GM12892 (cell line): ENCODE results near the gene ZNF638.

Source experiments
- DNase-seq: peaks from one replicate; pipeline ENCODE4 v3.0.0; 2011; ENCODE audit not compliant: insufficient read length
- FAIRE-seq: peaks from 2 replicates; lab custom pipeline; 2011; peaks lifted over from hg19 to GRCh38; lab: Jason Lieb, UNC
- POLR2A ChIP-seq: IDR thresholded peaks from 2 replicates; pipeline ENCODE4 v1.6.1; 2011; ENCODE audit warnings: low read depth, low read length, control low read depth
- POLR2AphosphoS5 ChIP-seq: IDR thresholded peaks from 2 replicates; pipeline ENCODE4 v1.6.1; 2011; ENCODE audit warnings: low read depth, low read length, control low read depth
- TAF1 ChIP-seq: IDR thresholded peaks from 2 replicates; pipeline ENCODE4 v1.6.1; 2011; ENCODE audit warnings: low read depth, mild to moderate bottlenecking, control low read depth, low read length, borderline replicate concordance

ZNF638 gene

GRCh38 chr2:71473346-71474031 lies 141.9 kb downstream of the ZNF638 start:
- FAIRE-seq (no peak), DNase-seq (no peak)
- TF ChIP-seq POLR2AphosphoS5, result no peak
- no peak for TF ChIP-seq POLR2A
- no peak for TF ChIP-seq TAF1

GRCh38 chr2:71474116-71474743 lies 142.6 kb downstream of the ZNF638 start:
- DNase-seq (no peak), FAIRE-seq (no peak)
- no peak for TF ChIP-seq POLR2AphosphoS5
- TF ChIP-seq TAF1, result no peak
- no peak for TF ChIP-seq POLR2A

- TF ChIP-seq POLR2AphosphoS5, result no peak
- TF ChIP-seq TAF1, result no peak
- no peak for TF ChIP-seq POLR2A
- DNase-seq, result no peak
- FAIRE-seq, result no peak
Measured at GRCh38 chr2:71474744-71475397, 143.3 kb downstream of the ZNF638 start.

- TF ChIP-seq TAF1, result no peak
- TF ChIP-seq POLR2A, result no peak
- TF ChIP-seq POLR2AphosphoS5, result no peak
- no peak for FAIRE-seq
- no peak for DNase-seq
Measured at GRCh38 chr2:71476495-71476894, 144.9 kb downstream of the ZNF638 start.

- no peak for DNase-seq
- no peak for TF ChIP-seq POLR2A
- TF ChIP-seq TAF1, result no peak
- TF ChIP-seq POLR2AphosphoS5, result no peak
- FAIRE-seq, result no peak
Measured at GRCh38 chr2:71477231-71477691, 145.7 kb downstream of the ZNF638 start.

- FAIRE-seq (no peak), DNase-seq (no peak)
- TF ChIP-seq POLR2A (no peak), POLR2AphosphoS5 (no peak), TAF1 (no peak)
Measured at GRCh38 chr2:71478806-71479205, 147.2 kb downstream of the ZNF638 start.

- no peak for TF ChIP-seq TAF1
- no peak for TF ChIP-seq POLR2A
- no peak for TF ChIP-seq POLR2AphosphoS5
- DNase-seq (no peak), FAIRE-seq (no peak)
Measured at GRCh38 chr2:71479261-71479660, 147.7 kb downstream of the ZNF638 start.

GRCh38 chr2:71481111-71481510 lies 149.5 kb downstream of the ZNF638 start:
- no peak for FAIRE-seq
- no peak for TF ChIP-seq TAF1
- TF ChIP-seq POLR2AphosphoS5, result no peak
- TF ChIP-seq POLR2A, result no peak
- no peak for DNase-seq

GRCh38 chr2:71482055-71482454 lies 150.5 kb downstream of the ZNF638 start:
- DNase-seq, result no peak
- FAIRE-seq, result no peak
- TF ChIP-seq POLR2A (no peak), TAF1 (no peak), POLR2AphosphoS5 (no peak)

GRCh38 chr2:71483246-71483645 lies 151.7 kb downstream of the ZNF638 start:
- no peak for TF ChIP-seq POLR2AphosphoS5
- TF ChIP-seq TAF1, result no peak
- no peak for TF ChIP-seq POLR2A
- DNase-seq (no peak), FAIRE-seq (no peak)

- TF ChIP-seq POLR2AphosphoS5 (no peak), POLR2A (no peak), TAF1 (no peak)
- FAIRE-seq (no peak), DNase-seq (no peak)
Measured at GRCh38 chr2:71484354-71484753, 152.8 kb downstream of the ZNF638 start.
